ENCODE measurements around the gene RAB8B. TPM values are rescaled to one million over a fixed set of nuclear protein-coding genes. Genes with fewer than 3 reads are reported as not detected.

The RAB8B gene
- total RNA-seq, 3 donors from 2014 or later, result 31.3 to 46.2 (median 36.7) TPM

GRCh38 chr15:63277038-63277892 is 87.9 kb downstream of the RAB8B start, which contains the start of gene APH1B:
Gene APH1B, plus strand, starts transcription at chr15:63277605. Its CDS starts 19 bp downstream, at chr15:63277624.
- TF ChIP-seq POLR2A (IDR thresholded peaks at IDR 0.05) (peak; percentile 51), POLR2AphosphoS5 (IDR thresholded peaks at IDR 0.05) (peak; percentile 28 to 58 (median 32)), CTCF (IDR thresholded peaks at IDR 0.05) (no peak)
- peaks cover 0 to 3% of the 10 kb centered on the region in 2 donors for H3K4me1 ChIP-seq
- intact Hi-C loops (cut with DNase I; ENCODE audit: low total_unique reads), result no loop called here
- no peaks in the 10 kb centered on the region for H3K36me3 ChIP-seq
- H3K4me3 ChIP-seq, result peak within 1 kb of the TSS; percentile 77 to 96 (median 88)
- no peaks in the 10 kb centered on the region for H3K9me3 ChIP-seq
- peak; percentile 53 to 79 for DNase-seq (ENCODE audit: low spot score in 2 of 2)
- H3K27ac ChIP-seq, result peak within 1 kb of the TSS; percentile 91 to 94
- H3K27me3 ChIP-seq, result no peaks in the 10 kb centered on the region

- Histone ChIP-seq H3K36me3 (no peaks in the 10 kb centered on the region), H3K4me1 (peaks cover 0 to 3% of the 10 kb centered on the region in 2 donors), H3K27me3 (no peaks in the 10 kb centered on the region), H3K9me3 (no peaks in the 10 kb centered on the region), H3K27ac (peak overlapping the region; percentile 91 to 94), H3K4me3 (peak overlapping the region; percentile 77 to 96 (median 88))
- intact Hi-C loops (cut with DNase I; ENCODE audit: low total_unique reads), result no loop called here
- DNase-seq (ENCODE audit: low spot score in 2 of 2), result peak in 1 of 2 donors; percentile 47
- no peak for TF ChIP-seq CTCF (IDR thresholded peaks at IDR 0.05)
Measured at GRCh38 chr15:63277893-63278456, 88.6 kb downstream of the RAB8B start.

GRCh38 chr15:63283126-63283525 is 93.7 kb downstream of the RAB8B start:
- no peaks in the 10 kb centered on the region for H3K27me3 ChIP-seq
- H3K9me3 ChIP-seq, result no peaks in the 10 kb centered on the region
- H3K4me1 ChIP-seq, result no peaks in the 10 kb centered on the region
- no peak overlapping the region for H3K4me3 ChIP-seq
- DNase-seq (ENCODE audit: low spot score in 2 of 2), result no peak
- no peak for TF ChIP-seq POLR2A (IDR thresholded peaks at IDR 0.05)
- TF ChIP-seq POLR2AphosphoS5 (IDR thresholded peaks at IDR 0.05), result no peak
- TF ChIP-seq CTCF (IDR thresholded peaks at IDR 0.05), result no peak
- intact Hi-C loops (cut with DNase I; ENCODE audit: low total_unique reads), result no loop called here
- H3K36me3 ChIP-seq, result no peaks in the 10 kb centered on the region
- H3K27ac ChIP-seq, result no peak overlapping the region

GRCh38 chr15:63284335-63284734 is 94.9 kb downstream of the RAB8B start:
- Histone ChIP-seq H3K4me3 (no peak overlapping the region), H3K9me3 (no peaks in the 10 kb centered on the region), H3K27ac (no peak overlapping the region), H3K27me3 (no peaks in the 10 kb centered on the region), H3K4me1 (no peaks in the 10 kb centered on the region), H3K36me3 (no peaks in the 10 kb centered on the region)
- intact Hi-C loops (cut with DNase I; ENCODE audit: low total_unique reads), result no loop called here
- no peak for DNase-seq (ENCODE audit: low spot score in 2 of 2)
- TF ChIP-seq POLR2A (IDR thresholded peaks at IDR 0.05), result no peak
- TF ChIP-seq POLR2AphosphoS5 (IDR thresholded peaks at IDR 0.05), result no peak
- TF ChIP-seq CTCF (IDR thresholded peaks at IDR 0.05), result no peak

DNA sequence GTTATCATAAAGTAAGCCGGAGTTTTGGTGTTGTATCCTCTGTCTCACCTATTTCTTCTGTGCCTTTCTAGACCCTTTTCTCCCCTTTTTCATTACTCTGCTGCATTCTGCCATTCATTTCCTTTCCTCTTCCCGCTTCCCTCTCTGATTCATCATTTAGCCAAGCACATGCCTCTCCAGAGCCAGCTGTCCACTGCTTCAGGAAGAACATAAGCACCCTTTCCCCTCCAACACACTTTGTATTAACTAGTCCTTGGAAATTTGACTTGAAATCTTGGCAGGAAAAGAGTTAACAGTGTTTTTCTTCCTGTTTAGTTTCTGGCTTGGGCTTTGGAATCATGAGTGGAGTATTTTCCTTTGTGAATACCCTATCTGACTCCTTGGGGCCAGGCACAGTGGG is 97.7 kb downstream of the RAB8B start:
- Histone ChIP-seq H3K36me3 (no peaks in the 10 kb centered on the region), H3K27ac (no peak overlapping the region), H3K4me1 (no peaks in the 10 kb centered on the region), H3K9me3 (no peaks in the 10 kb centered on the region), H3K27me3 (no peaks in the 10 kb centered on the region), H3K4me3 (no peak overlapping the region)
- no peak for TF ChIP-seq CTCF (IDR thresholded peaks at IDR 0.05)
- no peak for TF ChIP-seq POLR2AphosphoS5 (IDR thresholded peaks at IDR 0.05)
- no peak for TF ChIP-seq POLR2A (IDR thresholded peaks at IDR 0.05)
- no peak for DNase-seq (ENCODE audit: low spot score in 2 of 2)
- intact Hi-C loops (cut with DNase I; ENCODE audit: low total_unique reads), result no loop called here

All from breast epithelium (tissue), 4 donors.